ENCODE measurements around the gene TLCD3A. TPM values are rescaled to one million over a fixed set of nuclear protein-coding genes. Genes with fewer than 3 reads are reported as not detected.

The TLCD3A gene
- total and polyA plus RNA-seq, 9 of the 15 experiments (the other 6 are each of a cell fraction or from before 2014, with no cell fraction given) = 1.3 to 13.5 (median 7.3) TPM

DNA sequence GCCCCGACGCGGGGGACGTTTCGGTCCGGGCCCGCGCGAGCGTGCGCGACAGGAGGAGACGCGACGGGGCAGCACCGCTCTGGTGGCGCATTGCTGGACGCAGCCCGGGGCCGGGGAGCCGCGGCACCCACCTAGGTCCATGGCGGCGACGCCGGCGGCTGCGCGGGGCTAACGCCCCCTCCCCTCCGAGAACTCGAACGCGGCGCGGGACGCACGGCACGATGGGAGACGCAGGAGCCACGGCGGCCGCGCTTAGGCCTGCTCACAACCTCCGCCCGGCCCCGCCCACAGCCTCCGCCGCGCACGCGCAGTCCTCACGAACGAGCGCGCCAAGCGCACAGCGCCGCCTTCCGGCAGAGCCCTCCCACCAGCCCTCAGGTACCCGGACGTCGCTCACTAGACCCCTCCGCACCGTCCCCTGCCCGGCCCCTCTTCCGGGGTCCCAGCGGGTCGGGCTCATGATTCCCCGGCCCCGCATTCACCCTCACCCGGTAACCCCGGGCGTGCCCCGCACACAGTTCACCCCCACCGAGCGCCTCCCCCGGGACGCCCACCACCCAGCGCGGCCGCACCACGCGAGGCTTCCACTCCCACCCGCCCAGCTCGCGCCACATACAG is 19.7 kb downstream of the TLCD3A start, which contains the start of gene GEMIN4 (continued):
- TF ChIP-seq ZNF655 (CRISPR knock-in tag; IDR thresholded peaks at IDR 0.05) = no peak
- TF ChIP-seq CREM (IDR thresholded peaks at IDR 0.05; ENCODE audit: low read depth) = peak; percentile 67
- TF ChIP-seq DMBX1 (CRISPR knock-in tag; IDR thresholded peaks at IDR 0.05; ENCODE audit: borderline replicate concordance) = no peak
- 0 out of 2 replicates have a peak, but pooled peaks have one; percentile 53 for TF ChIP-seq ELF4 (CRISPR knock-in tag; IDR thresholded peaks at IDR 0.05)
- peak; percentile 19 for TF ChIP-seq RBM25 (IDR thresholded peaks at IDR 0.05; ENCODE audit: low read depth, low read length, severe bottlenecking)
- TF ChIP-seq ATF1 (CRISPR knock-in tag; IDR thresholded peaks at IDR 0.05) = no peak
- no peak; the same call in 1 of the 2 replicates for TF ChIP-seq ATF1 (tag; IDR thresholded peaks at IDR 0.05)
- TF ChIP-seq ZNF79 (CRISPR knock-in tag; IDR thresholded peaks at IDR 0.05; ENCODE audit: low read depth) = no peak
- TF ChIP-seq RBM22 (IDR thresholded peaks at IDR 0.05; ENCODE audit: low read depth, low read length, poor library complexity, severe bottlenecking) = no peak
- no peak for TF ChIP-seq ZNF174 (CRISPR knock-in tag; IDR thresholded peaks at IDR 0.05)
- peak; percentile 42; the same call in 1 of the 2 replicates for TF ChIP-seq E2F5 (CRISPR knock-in tag; IDR thresholded peaks at IDR 0.05)
- TF ChIP-seq ZNF146 (CRISPR knock-in tag; IDR thresholded peaks at IDR 0.05; ENCODE audit: unreplicated experiment) = no peak
- TF ChIP-seq ATF2 (CRISPR knock-in tag; IDR thresholded peaks at IDR 0.05) = no peak
- no peak for TF ChIP-seq PHF21A (IDR thresholded peaks at IDR 0.05; ENCODE audit: borderline replicate concordance, low read depth)
- TF ChIP-seq ARNT (IDR thresholded peaks at IDR 0.05) = no peak
- TF ChIP-seq COPS2 (conservative IDR thresholded peaks at IDR 0.05) = no peak
- no peak for TF ChIP-seq ZNF699 (CRISPR knock-in tag; IDR thresholded peaks at IDR 0.05; ENCODE audit: insufficient replicate concordance)
- no peak for TF ChIP-seq ZFP1 (CRISPR knock-in tag; IDR thresholded peaks at IDR 0.05)
- peak; percentile 27 for TF ChIP-seq BRD9 (IDR thresholded peaks at IDR 0.05; ENCODE audit: low read depth, partially characterized antibody)
- no peak for TF ChIP-seq ADNP (tag; IDR thresholded peaks at IDR 0.05)
- no peak for TF ChIP-seq CLOCK (CRISPR knock-in tag; IDR thresholded peaks at IDR 0.05; ENCODE audit: borderline replicate concordance)
- TF ChIP-seq MTF1 (CRISPR knock-in tag; IDR thresholded peaks at IDR 0.05; ENCODE audit: borderline replicate concordance) = no peak
- TF ChIP-seq TCF3 (CRISPR knock-in tag; IDR thresholded peaks at IDR 0.05) = no peak
- TF ChIP-seq ELF1 (tag; IDR thresholded peaks at IDR 0.05) = peak; percentile 74

Data from K562 (cell line).